ENCODE results near the gene TMEM225B. TPM values are rescaled to one million over a fixed set of nuclear protein-coding genes. Genes with fewer than 3 reads are reported as not detected.

The TMEM225B gene
- total and polyA plus RNA-seq, 2 experiments from 2014 or later: 0.24 TPM; not detected in 1

DNA sequence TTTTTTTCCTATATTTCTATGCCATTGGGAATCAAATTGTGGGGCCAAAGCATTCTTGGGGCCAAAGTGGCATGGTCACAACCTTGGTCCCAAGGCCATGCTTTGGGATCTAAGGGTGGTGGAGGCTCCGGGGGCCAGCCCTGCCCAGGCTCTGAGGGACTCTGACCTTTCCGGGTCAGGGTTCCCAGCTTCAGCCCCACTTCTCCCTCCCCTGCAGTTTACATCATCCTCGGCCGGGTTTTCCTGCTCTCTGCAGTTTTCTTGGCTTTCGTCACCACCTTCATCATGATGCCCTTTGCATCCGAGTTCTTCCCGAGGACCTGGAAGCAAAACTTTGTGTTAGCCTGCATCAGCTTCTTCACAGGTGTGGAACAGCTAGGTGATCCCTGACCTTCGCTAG lies 8.5 kb downstream of the TMEM225B start:
- in situ Hi-C loops (cut with MboI): no loop called here
- H3K9ac ChIP-seq: no peak overlapping the region
- H4K20me1 ChIP-seq (ENCODE audit: insufficient read depth): no peaks in the 10 kb centered on the region
- no peaks in the 10 kb centered on the region for H3K36me3 ChIP-seq (ENCODE audit: low read depth)
- no peaks in the 10 kb centered on the region for H3K27me3 ChIP-seq (replicated peaks; ENCODE audit: insufficient read depth)
- 54 to 55% methylated on average over 8 of the region's 8 CpGs for WGBS, 2 experiments (ENCODE audit: low coverage in 1 of 2, low lambda C conversion rate in 2 of 2, missing lambda C conversion rate in 2 of 2)
- H3K79me2 ChIP-seq (ENCODE audit: insufficient read depth): no peaks in the 10 kb centered on the region
- H3K9me2 ChIP-seq (ENCODE audit: insufficient read depth): no peaks in the 10 kb centered on the region
- no peak overlapping the region for H3K4me2 ChIP-seq (ENCODE audit: unreplicated experiment)
- H2AFZ ChIP-seq: no peak overlapping the region
- no peaks in the 10 kb centered on the region for H3K4me1 ChIP-seq (ENCODE audit: insufficient read depth)
- DNase-seq: no peak
- no peak overlapping the region for H3K27ac ChIP-seq
- no peaks in the 10 kb centered on the region for H3K9me3 ChIP-seq (ENCODE audit: low read depth)
- H3K4me3 ChIP-seq: no peak overlapping the region
- TF ChIP-seq EZH2phosphoT487 (IDR thresholded peaks at IDR 0.05; ENCODE audit: insufficient read depth, low read depth): no peak
- no peak for TF ChIP-seq EZH2 (IDR thresholded peaks at IDR 0.05; ENCODE audit: insufficient read depth, poor library complexity, severe bottlenecking)
- no peaks in the 10 kb centered on the region for H3F3A ChIP-seq (ENCODE audit: insufficient read depth)

DNA sequence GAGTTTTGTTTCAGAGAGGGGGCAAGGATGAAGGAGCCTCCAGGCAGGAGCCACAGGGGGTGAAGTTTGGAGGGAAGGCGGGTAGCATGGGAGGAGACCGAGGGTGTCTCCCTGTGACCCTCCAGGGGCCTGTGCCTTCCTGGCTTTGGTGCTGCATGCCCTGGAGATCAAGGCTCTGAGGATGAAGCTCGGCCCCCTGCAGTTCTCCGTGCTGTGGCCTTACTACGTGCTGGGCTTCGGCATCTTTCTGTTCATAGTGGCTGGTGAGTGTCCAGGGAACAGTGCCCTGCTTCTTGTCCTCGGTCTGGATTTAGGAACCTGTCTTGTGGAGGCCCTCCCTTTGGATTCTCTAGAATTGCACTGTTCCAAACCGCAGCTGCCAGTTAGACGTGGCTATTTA lies 9.5 kb downstream of the TMEM225B start:
- no peak for DNase-seq
- H2AFZ ChIP-seq: no peak overlapping the region
- H3K4me1 ChIP-seq (ENCODE audit: insufficient read depth): no peaks in the 10 kb centered on the region
- H3K4me2 ChIP-seq (ENCODE audit: unreplicated experiment): no peak overlapping the region
- no peaks in the 10 kb centered on the region for H3K79me2 ChIP-seq (ENCODE audit: insufficient read depth)
- TF ChIP-seq EZH2 (IDR thresholded peaks at IDR 0.05; ENCODE audit: insufficient read depth, poor library complexity, severe bottlenecking) (no peak), EZH2phosphoT487 (IDR thresholded peaks at IDR 0.05; ENCODE audit: insufficient read depth, low read depth) (no peak)
- no peak overlapping the region for H3K9ac ChIP-seq
- H3K27me3 ChIP-seq (replicated peaks; ENCODE audit: insufficient read depth): no peaks in the 10 kb centered on the region
- no peaks in the 10 kb centered on the region for H3K9me2 ChIP-seq (ENCODE audit: insufficient read depth)
- H3K4me3 ChIP-seq: no peak overlapping the region
- in situ Hi-C loops (cut with MboI): no loop called here
- H3K9me3 ChIP-seq (ENCODE audit: low read depth): no peaks in the 10 kb centered on the region
- H3K36me3 ChIP-seq (ENCODE audit: low read depth): no peaks in the 10 kb centered on the region
- 29 to 46% methylated on average over 7 to 9 of the region's 9 CpGs for WGBS, 2 experiments (ENCODE audit: low coverage in 1 of 2, low lambda C conversion rate in 2 of 2, missing lambda C conversion rate in 2 of 2)
- H3K27ac ChIP-seq: no peak overlapping the region
- no peaks in the 10 kb centered on the region for H4K20me1 ChIP-seq (ENCODE audit: insufficient read depth)
- H3F3A ChIP-seq (ENCODE audit: insufficient read depth): no peaks in the 10 kb centered on the region

DNA sequence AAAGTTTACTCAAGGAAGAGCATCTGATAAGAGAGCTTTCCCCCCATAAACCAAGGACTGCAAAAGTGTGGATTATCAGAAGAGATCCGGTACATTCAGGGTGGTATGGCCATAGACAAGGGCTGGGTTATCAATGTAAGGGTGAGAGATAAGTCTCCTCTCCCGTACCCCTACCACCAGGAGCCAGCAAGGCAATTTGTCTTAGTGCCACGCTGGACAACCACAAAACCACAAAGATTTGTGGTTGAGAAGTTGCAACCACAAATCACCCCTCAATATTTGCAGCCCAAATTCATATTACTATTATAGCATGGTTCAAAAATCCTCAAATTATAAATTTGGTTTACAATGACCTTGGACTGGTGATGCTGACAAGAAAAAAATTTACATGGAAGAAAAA lies 16.4 kb downstream of the TMEM225B start:
- Histone ChIP-seq H3F3A (ENCODE audit: insufficient read depth) (peaks cover 22% of the 10 kb centered on the region), H2AFZ (no peak overlapping the region), H3K36me3 (ENCODE audit: low read depth) (peaks cover 5% of the 10 kb centered on the region; the same call in 1 of the 2 replicates), H3K27me3 (replicated peaks; ENCODE audit: insufficient read depth) (no peaks in the 10 kb centered on the region), H3K4me1 (ENCODE audit: insufficient read depth) (peaks cover 21% of the 10 kb centered on the region), H3K9ac (no peak overlapping the region), H3K79me2 (ENCODE audit: insufficient read depth) (peaks cover 26% of the 10 kb centered on the region), H3K4me2 (ENCODE audit: unreplicated experiment) (no peak overlapping the region), H3K9me2 (ENCODE audit: insufficient read depth) (no peaks in the 10 kb centered on the region), H3K27ac (no peak overlapping the region), H4K20me1 (ENCODE audit: insufficient read depth) (no peaks in the 10 kb centered on the region), H3K4me3 (no peak overlapping the region), H3K9me3 (ENCODE audit: low read depth) (no peaks in the 10 kb centered on the region)
- no peak for TF ChIP-seq EZH2phosphoT487 (IDR thresholded peaks at IDR 0.05; ENCODE audit: insufficient read depth, low read depth)
- no peak for TF ChIP-seq EZH2 (IDR thresholded peaks at IDR 0.05; ENCODE audit: insufficient read depth, poor library complexity, severe bottlenecking)
- no peak for DNase-seq
- in situ Hi-C loops (cut with MboI): no loop called here
- 26 to 44% methylated on average over 3 of the region's 3 CpGs for WGBS, 2 experiments (ENCODE audit: low coverage in 1 of 2, low lambda C conversion rate in 2 of 2, missing lambda C conversion rate in 2 of 2)

DNA sequence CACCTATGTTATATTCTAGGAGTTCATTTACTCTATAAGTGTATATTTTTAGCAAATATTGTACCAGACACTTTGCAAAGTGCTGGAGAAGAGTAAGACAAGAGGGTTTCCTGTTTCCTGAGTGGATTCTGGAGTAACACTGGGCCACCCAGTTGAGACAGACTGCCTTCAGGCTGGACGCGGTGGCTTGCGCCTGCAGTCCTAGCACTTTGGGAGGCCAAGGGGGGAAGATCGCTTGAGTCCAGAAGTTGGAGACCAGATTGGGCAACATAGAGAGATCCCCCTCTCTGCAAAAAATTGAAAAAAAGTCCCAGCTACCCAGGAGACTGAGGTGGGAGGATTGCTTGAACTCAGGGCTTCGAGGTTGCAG lies 17.9 kb downstream of the TMEM225B start:
- in situ Hi-C loops (cut with MboI): no loop called here
- Histone ChIP-seq H3K27ac (0 out of 2 replicates have a peak overlapping the region, but pooled peaks have one; percentile 40), H4K20me1 (ENCODE audit: insufficient read depth) (no peaks in the 10 kb centered on the region)

More for the DNA sequence above, 17.9 kb downstream of the TMEM225B start:
- no peak for DNase-seq
- peak overlapping the region; percentile 91 for H3K4me3 ChIP-seq
- H3K4me1 ChIP-seq (ENCODE audit: insufficient read depth): peaks cover 21% of the 10 kb centered on the region
- peak overlapping the region; percentile 98 for H2AFZ ChIP-seq
- H3K9ac ChIP-seq: peak overlapping the region; percentile 90
- H3F3A ChIP-seq (ENCODE audit: insufficient read depth): peaks cover 25% of the 10 kb centered on the region
- no peaks in the 10 kb centered on the region for H3K9me3 ChIP-seq (ENCODE audit: low read depth)
- TF ChIP-seq EZH2 (IDR thresholded peaks at IDR 0.05; ENCODE audit: insufficient read depth, poor library complexity, severe bottlenecking): no peak
- no peak for TF ChIP-seq EZH2phosphoT487 (IDR thresholded peaks at IDR 0.05; ENCODE audit: insufficient read depth, low read depth)
- no peaks in the 10 kb centered on the region for H3K27me3 ChIP-seq (replicated peaks; ENCODE audit: insufficient read depth)
- H3K9me2 ChIP-seq (ENCODE audit: insufficient read depth): no peaks in the 10 kb centered on the region
- peaks cover 14% of the 10 kb centered on the region; the same call in 1 of the 2 replicates for H3K36me3 ChIP-seq (ENCODE audit: low read depth)
- H3K79me2 ChIP-seq (ENCODE audit: insufficient read depth): peaks cover 40% of the 10 kb centered on the region
- peak overlapping the region; percentile 85 for H3K4me2 ChIP-seq (ENCODE audit: unreplicated experiment)
- 95 to 97% methylated on average over 5 of the region's 5 CpGs for WGBS, 2 experiments (ENCODE audit: low coverage in 1 of 2, low lambda C conversion rate in 2 of 2, missing lambda C conversion rate in 2 of 2)
